Peyer's patch (tissue), 4 donors: ENCODE results near the gene CHFR.

Source experiments
- CTCF ChIP-seq, 6 experiments: fragments of 450-650 bp in 4 of 6; fragments of 200-600 bp in 2 of 6; sonication (generic) in 1 of 6; IDR thresholded peaks; one replicate each; pipeline ENCODE4 v1.5.1; 2017 to 2019; ENCODE audit warnings: antibody characterized with exemption in 6 of 6, mild to moderate bottlenecking in 3 of 6, moderate library complexity in 1 of 6
- POLR2A ChIP-seq, 2 donors: fragments of 450-650 bp; IDR thresholded peaks; one replicate each; pipeline ENCODE4 v1.5.1; 2017; ENCODE audit warnings: antibody characterized with exemption in 2 of 2, mild to moderate bottlenecking in 2 of 2, moderate library complexity in 2 of 2

- no peak for TF ChIP-seq CTCF (IDR thresholded peaks at IDR 0.05)
- no peak for TF ChIP-seq POLR2A (IDR thresholded peaks at IDR 0.05)
Measured at GRCh38 chr12:132923356-132923909, 36.0 kb upstream of the CHFR start.
